ENCODE data around the gene TBC1D20.
"Not testable (repeated sequence)": the region's sequence is repeated elsewhere in the genome, so short reads cannot be mapped to it uniquely, and the experiment has no call there.

The TBC1D20 gene

GRCh38 chr20:396619-397431 is 65.5 kb downstream of the TBC1D20 start:
- no peak for DNase-seq (ENCODE audit: low read depth)
- TF ChIP-seq CTCF (conservative IDR thresholded peaks at IDR 0.05; ENCODE audit: low read length) = no peak
- H3K4me3 ChIP-seq (ENCODE audit: low read length) = no peak overlapping the region

GRCh38 chr20:396252-396618 is 66.1 kb downstream of the TBC1D20 start:
- H3K4me3 ChIP-seq (ENCODE audit: low read length) = no peak overlapping the region
- no peak for DNase-seq (ENCODE audit: low read depth)
- no peak for TF ChIP-seq CTCF (conservative IDR thresholded peaks at IDR 0.05; ENCODE audit: low read length)

GRCh38 chr20:393296-393695 is 69.0 kb downstream of the TBC1D20 start:
- DNase-seq (ENCODE audit: low read depth) = not testable (repeated sequence)

GRCh38 chr20:391041-391711 is 71.2 kb downstream of the TBC1D20 start:
- DNase-seq (ENCODE audit: low read depth) = no peak
- TF ChIP-seq CTCF (conservative IDR thresholded peaks at IDR 0.05; ENCODE audit: low read length) = no peak

More at GRCh38 chr20:393296-393695, 69.0 kb downstream of the TBC1D20 start:
- not testable (repeated sequence) for H3K4me3 ChIP-seq (ENCODE audit: low read length)

GRCh38 chr20:389220-389619 is 73.1 kb downstream of the TBC1D20 start:
- no peak for DNase-seq (ENCODE audit: low read depth)
- no peak for TF ChIP-seq CTCF (conservative IDR thresholded peaks at IDR 0.05; ENCODE audit: low read length)

More at GRCh38 chr20:391041-391711, 71.2 kb downstream of the TBC1D20 start:
- no peak overlapping the region for H3K4me3 ChIP-seq (ENCODE audit: low read length)

GRCh38 chr20:388034-388994 is 74.0 kb downstream of the TBC1D20 start:
- no peak for DNase-seq (ENCODE audit: low read depth)
- TF ChIP-seq CTCF (conservative IDR thresholded peaks at IDR 0.05; ENCODE audit: low read length) = no peak
- H3K4me3 ChIP-seq (ENCODE audit: low read length) = no peak overlapping the region

More at GRCh38 chr20:389220-389619, 73.1 kb downstream of the TBC1D20 start:
- H3K4me3 ChIP-seq (ENCODE audit: low read length) = no peak overlapping the region

- TF ChIP-seq CTCF (conservative IDR thresholded peaks at IDR 0.05; ENCODE audit: low read length) = no peak
- H3K4me3 ChIP-seq (ENCODE audit: low read length) = no peak overlapping the region
- no peak for DNase-seq (ENCODE audit: low read depth)
These were observed 74.8 kb downstream of the TBC1D20 start for GRCh38 chr20:387520-387919.

GRCh38 chr20:386634-387033 is 75.7 kb downstream of the TBC1D20 start:
- not testable (repeated sequence) for DNase-seq (ENCODE audit: low read depth); H3K4me3 ChIP-seq (ENCODE audit: low read length)
